NOMO-1 (cell line): Measurements from ENCODE around the gene CMBL.
"Not testable (repeated sequence)": the region's sequence is repeated elsewhere in the genome, so short reads cannot be mapped to it uniquely, and the experiment has no call there.

Experiments used
- DNase-seq, 2 experiments: peaks; one replicate each; lab custom pipeline; 2025; ENCODE audit not compliant: unreplicated experiment in 2 of 2; lab: John Stamatoyannopoulos, UW

CMBL gene

DNA sequence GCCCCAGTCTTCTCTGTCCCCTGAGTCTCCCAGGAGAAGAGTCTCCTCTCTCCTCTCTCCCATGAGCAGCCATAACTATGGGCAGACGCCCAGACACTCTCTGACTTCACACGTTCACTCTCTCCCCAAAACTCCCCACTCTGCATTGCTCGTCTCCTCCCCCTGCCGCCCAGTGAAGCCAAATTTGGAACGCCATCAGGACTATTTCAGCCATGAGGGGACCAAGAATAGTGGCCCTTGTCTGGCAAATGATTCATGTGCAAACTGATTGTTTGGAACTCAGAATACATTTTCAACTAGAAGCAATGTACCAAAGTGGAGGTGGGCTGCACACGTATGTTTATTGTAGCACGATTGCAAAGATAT is 20.9 kb downstream of the CMBL start:
- DNase-seq, result no peak

DNA sequence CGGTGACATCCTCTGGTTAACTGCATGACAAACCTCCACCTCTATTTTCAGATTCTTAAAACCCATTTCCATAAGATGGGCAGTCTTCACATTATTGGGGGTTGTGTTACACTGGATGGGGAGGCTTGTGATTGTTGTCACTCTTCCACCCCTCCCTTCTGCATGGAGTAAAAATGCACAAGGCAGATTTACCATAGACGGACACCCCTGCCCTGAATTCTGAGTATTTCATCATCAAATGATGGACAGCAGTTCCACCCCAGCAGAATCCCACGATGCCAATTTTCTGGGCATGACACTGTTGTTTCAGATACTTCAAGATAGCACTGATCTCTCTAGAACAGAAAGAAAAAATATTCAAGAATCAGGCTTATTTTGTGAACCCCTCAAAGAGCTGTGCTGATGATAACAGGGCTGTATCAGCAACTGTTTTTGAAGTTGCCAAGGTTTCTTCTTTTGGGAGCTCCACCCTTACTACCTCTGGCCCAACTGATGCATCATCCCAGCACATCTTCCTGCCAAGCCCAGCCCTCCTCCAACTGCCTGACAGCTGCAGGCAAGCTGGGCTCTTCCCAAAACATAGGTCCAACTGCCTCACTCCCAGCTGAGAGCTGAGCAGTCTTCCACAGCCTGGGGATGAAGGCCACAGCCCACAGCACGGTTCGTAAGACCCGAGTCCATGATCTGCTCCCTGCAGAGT is 21.4 kb downstream of the CMBL start:
- no peak for DNase-seq

DNA sequence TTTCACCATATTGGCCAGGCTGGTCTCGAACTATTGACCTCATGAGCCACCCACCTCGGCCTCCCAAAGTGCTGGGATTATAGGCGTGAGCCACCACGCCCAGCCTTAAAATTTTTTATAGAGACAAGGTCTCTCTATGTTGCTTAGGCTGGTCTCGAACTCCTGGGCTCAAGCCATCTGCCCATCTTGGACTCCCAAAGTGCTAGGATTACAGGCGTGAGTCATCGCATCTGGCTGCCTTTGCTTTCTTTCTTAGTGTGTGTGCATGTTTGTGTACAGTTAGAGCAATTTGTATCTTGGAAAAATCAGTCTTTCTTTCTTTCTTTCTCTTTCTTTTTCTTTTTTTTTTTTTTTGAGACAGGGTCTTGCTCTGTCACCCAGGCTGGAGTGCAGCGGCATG is 22.3 kb downstream of the CMBL start:
- DNase-seq, result not testable (repeated sequence)

DNA sequence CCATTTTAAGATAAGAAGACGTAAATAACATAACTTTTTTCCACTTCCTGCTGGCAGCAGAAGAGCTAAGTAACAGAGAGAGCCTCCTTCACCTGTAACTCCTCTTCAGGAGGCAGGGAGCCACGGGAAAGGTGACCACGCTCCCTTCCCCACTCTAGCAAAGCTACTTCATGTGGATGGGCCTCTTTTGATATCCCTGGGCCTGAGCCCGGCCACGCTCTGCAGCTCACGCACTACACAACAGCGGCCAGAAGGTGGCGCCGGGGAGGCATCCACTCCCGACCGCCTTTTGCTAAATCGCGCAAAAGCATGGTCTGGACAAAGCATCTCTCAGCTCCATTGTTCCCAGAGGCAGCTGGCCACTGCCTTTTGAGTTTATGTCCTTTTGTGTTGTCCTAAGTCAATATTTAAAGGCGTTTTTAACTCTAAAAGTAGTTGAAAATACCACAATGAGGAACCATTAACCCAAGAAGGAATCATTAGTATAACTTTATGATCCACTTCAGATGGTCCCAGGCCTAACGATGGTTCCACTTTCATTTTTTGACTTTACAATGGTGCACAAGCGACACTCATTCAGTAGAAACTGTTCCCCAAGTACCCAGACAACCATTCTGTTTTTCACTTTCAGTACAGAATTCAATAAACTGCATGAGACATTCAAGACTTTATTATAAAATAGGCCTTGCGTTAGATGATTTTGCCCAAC is 23.6 kb downstream of the CMBL start:
- peak; percentile 88 to 92 for DNase-seq

DNA sequence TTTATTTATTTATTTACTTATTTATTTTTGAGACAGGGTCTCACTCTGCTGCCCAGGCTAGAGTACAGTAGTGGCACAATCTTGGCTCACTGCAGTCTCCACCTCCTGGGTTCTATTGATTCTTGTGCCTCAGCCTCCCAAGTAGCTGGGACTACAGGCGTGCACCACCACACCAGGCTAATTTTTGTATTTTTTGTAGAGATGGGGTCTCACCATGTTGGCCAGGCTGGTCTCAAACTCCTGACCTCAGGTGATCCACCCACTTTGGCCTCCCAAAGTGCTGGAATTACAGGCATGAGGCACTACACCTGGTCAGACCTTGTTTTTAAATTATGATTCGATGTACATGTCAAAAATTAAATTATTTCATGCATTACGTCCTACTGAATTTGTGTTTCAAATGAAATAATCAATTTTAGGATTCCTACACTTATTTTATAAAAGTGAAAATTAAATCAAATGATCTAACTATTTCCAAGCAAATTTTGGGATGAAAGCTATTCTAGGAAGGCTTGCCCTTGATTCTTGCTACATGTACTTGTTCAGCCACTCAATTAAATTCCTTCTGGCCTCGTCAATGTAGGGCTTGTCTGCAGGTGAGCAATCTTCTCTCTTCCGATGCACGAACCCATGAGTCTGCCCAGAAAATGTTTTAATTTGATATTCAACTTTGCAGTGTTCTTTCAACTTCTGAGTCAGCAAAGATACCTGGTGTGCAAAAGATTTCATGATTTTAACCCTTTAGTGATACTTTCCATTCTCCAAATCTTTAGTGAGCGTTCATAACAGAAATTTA is 27.6 kb downstream of the CMBL start:
- DNase-seq, result no peak

DNA sequence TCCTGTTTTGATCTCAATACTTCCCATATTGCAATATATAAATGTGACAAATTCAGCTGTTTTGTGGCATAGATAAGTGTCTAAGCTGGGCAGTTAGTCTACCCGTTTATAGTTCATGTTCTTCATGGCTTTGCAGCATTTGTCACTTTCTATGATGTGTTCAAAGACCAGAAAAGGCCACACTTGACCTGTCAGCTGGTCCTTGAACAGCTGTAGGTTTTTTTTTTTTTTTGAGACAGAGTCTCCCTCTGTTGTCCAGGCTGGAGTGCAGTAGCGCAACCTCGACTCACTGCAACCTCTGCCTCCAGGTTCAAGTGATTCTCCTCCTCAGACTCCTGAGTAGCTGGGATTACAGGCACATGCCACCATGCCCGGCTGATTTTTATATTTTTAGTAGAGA is 28.4 kb downstream of the CMBL start:
- DNase-seq, result no peak

DNA sequence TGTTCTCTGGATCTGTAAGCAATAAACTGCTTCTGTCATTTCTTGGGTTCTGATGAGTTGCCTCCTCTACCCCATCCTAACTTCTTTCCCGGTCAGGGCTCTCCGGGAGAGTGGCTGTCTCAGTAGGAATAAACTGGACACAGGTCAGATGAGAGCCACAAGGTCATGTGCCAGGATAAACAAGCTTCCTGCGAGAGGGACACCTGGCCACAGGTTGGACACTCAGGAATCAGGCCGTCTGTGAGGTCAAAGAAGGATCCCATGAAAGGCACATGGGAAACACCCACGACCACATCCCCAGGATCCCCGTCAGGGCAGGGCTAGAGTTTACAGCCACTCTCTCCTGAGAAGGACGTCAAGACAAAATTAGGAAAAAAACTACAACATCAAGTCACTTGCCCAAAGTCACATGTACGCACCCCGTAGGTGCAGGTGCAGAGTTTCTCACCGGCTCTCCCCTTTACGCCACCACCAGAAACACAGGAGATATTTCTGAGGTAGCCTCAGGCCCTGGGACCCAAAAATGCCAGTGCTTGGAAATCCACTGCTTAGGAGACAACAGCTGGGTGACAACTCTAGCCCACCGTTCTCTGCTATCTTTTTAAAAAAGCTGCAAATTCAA is 28.9 kb downstream of the CMBL start:
- no peak for DNase-seq

DNA sequence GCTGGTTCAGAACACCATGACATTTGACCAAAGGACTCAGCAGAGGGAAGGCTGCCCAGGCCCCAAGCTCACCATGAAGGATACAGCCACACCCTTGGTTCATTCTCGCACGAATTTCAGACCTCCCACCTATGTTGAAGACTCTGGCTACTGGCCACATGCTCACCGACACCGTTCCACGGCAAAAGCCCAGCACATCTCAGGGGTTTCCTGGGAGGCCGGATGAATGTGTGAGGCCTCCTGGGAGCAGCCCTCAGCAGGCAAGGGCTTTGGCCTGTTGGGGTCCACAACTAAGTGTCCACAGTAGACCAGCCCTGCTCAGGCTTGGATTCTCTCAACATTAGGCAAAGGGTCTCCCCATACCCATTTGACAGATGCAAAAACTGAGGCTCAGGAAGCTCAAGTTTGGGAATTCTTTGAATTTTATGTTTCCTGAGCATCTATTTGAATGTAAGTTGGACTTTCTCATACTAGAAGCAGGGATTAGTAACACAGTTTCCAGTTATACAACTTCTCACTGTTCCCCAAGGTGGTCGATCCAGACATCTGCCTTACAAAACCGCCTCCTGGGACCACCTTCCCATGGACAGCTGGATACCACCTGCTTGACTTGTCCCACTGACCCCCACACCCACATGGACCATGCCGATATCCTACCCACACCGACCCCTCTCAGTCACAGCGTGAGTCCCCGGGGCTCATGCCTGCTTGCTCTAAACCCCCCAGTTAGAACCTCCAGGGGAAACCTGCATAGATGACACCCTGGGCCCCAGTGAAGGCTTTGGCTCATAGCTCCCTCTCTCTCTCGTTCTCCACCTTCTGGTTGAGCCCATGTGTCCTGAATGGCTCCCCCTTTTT is 29.7 kb downstream of the CMBL start:
- DNase-seq, result no peak

DNA sequence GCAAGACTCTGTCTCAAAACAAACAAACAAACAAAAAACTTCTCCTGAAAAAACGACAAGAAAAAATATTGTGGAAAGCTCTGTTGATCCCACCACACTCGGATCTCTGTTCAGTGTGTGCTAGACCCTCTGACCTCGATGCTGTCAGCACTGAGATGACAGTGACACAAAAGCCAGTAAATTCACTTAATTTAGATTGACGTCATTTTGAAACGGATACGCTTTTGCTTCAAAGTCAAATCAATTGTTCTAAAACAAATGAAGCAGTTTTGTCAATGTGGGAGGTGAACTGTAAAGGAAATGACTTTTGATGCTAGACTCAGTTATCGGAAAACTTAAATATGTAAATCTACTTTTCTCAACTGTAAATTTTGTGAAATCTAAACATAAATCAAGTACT is 31.0 kb downstream of the CMBL start:
- no peak for DNase-seq

DNA sequence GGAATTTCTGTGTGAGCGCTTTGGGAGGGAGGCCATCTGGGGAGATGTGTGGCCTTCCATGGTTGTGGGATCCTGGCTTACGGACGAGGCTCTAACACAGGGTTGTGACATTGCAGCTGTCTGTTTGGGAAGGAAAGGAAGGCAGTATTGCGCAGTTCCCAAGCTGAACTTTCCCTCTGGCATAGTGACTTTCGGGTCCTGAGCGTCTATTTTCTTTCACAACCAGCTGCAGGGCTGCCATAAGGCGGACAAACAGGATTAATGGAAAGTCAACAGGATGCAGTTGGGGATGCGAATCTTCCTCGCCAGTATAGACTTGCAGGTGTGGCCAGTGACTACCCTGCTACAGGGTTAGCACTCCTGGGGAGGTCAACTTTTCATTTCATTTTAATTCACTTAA is 31.7 kb downstream of the CMBL start:
- DNase-seq, result no peak

DNA sequence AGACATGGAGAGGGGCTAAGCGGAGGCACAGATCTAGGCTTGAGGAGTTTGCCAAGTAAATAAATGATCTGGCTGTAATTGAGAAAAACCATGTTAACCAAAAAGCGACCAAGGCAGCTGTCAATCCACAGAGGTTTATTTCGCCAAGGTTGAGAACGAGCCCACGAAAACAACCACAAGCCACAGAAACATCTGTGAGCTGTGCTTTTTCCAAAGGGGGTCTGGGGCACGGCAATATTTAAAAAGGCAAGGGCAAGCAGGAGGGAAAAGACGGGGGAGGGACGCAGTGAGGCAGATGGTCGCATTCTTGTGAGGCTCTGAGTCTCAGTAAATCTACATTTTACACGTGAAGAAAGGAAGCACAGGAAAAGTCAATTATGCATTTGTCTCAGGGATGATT is 32.2 kb downstream of the CMBL start:
- no peak for DNase-seq

DNA sequence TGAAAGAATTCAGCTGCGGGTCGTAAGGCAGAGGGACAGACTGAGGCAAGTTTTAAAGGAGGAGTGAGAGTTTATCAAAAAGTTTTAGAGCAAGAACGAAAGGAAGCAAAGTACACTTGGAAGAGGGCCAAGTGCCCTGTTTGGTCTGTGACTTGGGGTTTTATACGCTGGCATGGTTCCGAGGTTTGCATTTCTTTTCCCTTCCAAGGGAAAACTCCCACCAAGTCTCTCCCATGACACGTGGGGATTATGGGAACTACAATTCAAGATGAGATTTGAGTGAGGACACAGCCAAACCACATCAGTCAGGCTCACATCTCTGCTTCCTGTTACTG is 34.9 kb downstream of the CMBL start:
- not testable (repeated sequence) for DNase-seq

DNA sequence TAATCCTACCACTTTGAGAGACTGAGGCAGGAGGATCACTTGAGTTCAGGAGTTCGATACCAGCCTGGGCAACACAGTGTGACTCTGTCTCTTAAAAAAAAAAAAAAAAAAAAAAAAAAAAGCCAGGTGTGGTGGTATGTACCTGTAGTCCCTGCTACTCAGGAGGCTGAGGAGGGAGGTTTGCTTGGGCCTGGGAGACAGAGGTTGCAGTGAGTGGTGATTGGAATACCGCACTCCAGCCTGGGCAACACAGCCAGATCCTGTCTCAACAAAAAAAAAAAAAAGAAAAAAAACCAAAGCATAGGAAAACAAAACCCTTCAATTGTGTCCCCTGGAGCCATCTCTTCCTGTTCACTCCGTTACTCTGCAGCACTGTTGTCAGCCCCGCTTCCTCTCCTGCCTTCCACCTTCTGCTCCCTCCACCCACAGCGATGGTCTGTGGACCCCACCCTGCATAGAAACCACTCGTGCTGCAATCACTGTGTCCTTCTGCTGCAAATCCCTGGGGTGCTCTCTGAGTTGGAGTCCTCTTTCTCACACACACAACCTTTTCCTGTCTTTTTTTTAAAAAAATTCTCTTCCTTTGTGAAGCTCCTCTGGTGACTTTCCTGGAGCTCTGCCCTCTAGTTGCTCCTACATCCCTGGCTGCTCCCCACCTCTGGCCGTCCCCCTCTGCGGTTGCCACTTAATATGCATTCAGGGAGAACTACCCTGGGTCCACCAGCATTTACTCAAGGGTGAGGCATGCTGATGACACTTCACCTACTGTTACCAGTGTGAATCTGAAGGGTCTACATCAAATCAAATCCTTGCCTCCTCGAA is 35.4 kb downstream of the CMBL start:
- DNase-seq, result no peak

DNA sequence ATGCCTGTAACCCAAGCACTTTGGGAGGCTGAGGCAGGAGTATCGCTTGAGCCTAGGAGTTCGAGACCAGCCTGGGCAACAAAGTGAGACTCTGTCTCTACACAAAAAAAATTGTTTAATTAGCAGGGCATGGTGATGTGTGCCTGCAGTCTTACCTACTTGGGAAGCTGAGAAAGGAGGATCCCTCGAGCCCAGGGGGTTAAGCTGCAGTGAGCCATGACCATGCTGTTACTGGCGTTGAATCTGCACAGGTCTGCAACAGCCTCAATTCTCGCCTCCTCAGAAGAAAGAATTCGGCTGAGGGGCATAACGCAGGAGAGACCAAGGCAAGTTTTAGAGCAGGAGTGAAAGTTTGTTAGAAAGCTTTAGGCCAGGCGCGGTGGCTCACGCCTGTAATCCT is 39.6 kb downstream of the CMBL start:
- no peak for DNase-seq

DNA sequence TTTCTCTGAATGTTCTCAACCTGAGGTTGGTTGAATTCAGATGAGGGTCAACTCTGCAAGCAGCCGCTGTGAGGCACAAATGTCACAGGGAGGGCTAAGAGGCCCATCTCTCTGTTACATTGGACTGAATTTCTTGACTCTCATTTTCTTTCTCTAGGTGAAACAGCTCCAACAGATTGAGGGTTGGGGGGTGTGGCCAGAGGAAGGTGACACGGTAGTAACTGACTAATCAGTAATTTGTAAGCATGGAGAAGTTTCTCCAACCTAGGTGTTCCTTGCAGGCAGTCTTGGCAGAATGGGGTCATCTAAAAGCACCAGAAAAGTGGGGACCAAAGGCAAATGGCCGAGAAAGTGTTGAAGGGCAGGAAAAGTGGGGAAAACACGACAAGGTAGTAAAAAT is 40.9 kb downstream of the CMBL start:
- no peak for DNase-seq

DNA sequence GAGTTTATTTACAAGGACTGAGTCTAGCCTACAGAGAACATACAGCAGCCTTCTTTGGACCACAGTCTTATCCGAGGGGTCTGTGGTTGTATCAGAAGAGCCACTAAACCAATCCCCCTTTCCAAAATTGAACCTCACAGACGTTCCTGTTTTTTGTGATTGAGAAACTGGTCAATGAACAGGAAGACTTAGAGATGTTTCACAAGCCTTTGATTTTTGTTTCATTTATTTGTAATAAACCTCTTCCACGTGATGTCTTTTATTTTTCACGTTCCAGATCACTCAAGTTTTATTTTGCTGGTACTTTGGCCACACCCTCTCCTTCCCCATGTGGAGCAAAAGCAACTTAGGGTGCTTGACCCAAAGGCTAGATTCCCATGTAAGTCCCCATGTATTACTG is 41.6 kb downstream of the CMBL start:
- DNase-seq, result peak in 1 of 2 experiments; percentile 76

DNA sequence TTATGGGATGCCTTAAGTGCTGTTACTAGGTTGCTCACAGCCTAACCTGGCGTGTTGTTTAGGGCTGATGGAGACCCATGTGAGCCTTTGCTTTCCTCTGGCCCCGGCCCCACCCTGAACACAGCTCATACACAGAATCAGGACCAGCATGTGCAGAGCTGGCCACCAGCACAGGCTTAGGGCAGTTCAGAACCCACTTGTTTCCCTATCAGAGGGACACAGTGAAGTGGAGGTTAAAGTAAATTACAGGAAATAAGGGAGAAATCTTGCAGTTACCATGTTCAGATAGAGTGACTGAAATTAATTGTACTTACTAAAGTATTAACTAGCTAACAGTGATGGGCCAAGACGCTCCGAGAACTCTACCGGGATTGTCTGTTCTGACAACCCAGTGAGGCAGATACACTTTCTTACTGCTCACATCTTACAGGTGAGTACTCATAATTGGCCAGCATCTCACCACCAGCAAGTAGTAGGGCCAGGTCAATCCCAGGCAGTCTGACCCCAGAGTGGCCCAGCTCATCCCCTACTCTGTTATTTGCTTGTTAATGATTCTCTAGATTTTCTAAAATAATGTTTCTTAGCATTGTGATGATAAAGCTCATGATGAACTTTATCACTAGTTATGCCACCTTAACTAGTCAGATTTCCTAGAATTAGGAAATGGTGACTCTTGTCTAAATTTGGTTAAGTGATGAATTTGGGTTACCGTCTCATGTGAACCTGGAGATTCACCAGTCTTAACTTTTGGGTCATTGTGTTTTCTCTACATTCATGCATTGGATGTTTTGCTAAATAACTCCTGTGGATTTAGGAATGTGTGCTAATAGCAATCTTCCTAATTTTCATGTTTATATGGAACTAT is 42.2 kb downstream of the CMBL start:
- no peak for DNase-seq

DNA sequence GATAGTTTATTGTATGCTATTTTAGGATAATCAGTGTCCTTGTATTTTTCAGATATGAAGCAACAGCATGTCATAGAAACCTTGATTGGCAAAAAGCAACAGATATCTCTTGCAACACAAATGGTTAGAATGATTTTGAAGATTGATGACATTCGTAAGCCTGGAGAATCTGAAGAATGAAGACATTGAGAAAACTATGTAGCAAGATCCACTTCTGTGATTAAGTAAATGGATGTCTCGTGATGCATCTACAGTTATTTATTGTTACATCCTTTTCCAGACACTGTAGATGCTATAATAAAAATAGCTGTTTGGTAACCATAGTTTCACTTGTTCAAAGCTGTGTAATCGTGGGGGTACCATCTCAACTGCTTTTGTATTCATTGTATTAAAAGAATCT is 43.1 kb downstream of the CMBL start:
- DNase-seq, result peak; percentile 29 to 93

DNA sequence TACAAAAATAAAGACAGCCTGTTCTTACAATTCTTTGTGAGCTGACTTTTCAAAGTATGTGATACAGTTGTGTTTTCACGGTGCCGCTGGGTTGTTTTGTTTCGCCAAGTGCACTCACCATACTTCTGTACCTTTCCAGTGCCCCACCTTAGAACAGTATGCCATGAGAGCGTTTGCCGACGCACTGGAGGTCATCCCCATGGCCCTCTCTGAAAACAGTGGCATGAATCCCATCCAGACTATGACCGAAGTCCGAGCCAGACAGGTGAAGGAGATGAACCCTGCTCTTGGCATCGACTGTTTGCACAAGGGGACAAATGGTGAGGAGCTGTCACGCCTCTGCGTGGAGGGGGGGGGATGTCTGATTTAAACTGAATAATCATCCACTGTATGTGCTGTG is 44.7 kb downstream of the CMBL start:
- DNase-seq, result no peak
